ENCODE measurements around the gene TTC23.

DNA sequence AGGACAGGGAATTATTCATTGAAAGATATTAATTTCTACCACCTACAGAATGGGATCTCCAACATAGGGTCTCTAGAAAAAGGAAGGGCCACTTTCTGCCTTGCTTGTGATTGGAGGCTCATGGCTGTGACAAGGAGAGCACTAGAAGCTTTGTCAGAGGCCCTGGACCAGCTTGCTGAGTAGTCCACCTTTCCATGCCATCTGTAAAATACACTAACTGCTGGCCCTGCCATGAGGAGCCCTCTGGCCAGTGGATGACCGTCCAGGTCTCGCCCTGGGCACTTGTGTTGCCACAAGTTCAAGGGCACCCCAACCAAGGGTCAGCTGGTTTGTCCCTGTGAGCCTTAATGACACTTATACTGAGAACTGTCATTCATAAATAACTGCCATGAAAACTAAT, 146.1 kb downstream of the TTC23 start:
- TF ChIP-seq, protein P1, sequence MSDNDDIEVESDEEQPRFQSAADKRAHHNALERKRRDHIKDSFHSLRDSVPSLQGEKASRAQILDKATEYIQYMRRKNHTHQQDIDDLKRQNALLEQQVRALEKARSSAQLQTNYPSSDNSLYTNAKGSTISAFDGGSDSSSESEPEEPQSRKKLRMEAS (IDR thresholded peaks at IDR 0.05; ENCODE audit: low read depth, low read length), result no peak
- TF ChIP-seq POLR2A (IDR thresholded peaks at IDR 0.05; ENCODE audit: extremely low read depth, insufficient read length), result no peak
- TF ChIP-seq, protein P2, sequence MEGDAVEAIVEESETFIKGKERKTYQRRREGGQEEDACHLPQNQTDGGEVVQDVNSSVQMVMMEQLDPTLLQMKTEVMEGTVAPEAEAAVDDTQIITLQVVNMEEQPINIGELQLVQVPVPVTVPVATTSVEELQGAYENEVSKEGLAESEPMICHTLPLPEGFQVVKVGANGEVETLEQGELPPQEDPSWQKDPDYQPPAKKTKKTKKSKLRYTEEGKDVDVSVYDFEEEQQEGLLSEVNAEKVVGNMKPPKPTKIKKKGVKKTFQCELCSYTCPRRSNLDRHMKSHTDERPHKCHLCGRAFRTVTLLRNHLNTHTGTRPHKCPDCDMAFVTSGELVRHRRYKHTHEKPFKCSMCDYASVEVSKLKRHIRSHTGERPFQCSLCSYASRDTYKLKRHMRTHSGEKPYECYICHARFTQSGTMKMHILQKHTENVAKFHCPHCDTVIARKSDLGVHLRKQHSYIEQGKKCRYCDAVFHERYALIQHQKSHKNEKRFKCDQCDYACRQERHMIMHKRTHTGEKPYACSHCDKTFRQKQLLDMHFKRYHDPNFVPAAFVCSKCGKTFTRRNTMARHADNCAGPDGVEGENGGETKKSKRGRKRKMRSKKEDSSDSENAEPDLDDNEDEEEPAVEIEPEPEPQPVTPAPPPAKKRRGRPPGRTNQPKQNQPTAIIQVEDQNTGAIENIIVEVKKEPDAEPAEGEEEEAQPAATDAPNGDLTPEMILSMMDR (IDR thresholded peaks at IDR 0.05; ENCODE audit: low read depth, low read length), result no peak
